ENCODE data around the gene CYTH4.
"Not testable (repeated sequence)": the region's sequence is repeated elsewhere in the genome, so short reads cannot be mapped to it uniquely, and the experiment has no call there.

Gene CYTH4

GRCh38 chr22:37310075-37310606 is 27.8 kb downstream of the CYTH4 start:
- DNase-seq (ENCODE audit: low spot score), result no peak

GRCh38 chr22:37310815-37311595 is 28.7 kb downstream of the CYTH4 start:
- DNase-seq (ENCODE audit: low spot score), result no peak

DNA sequence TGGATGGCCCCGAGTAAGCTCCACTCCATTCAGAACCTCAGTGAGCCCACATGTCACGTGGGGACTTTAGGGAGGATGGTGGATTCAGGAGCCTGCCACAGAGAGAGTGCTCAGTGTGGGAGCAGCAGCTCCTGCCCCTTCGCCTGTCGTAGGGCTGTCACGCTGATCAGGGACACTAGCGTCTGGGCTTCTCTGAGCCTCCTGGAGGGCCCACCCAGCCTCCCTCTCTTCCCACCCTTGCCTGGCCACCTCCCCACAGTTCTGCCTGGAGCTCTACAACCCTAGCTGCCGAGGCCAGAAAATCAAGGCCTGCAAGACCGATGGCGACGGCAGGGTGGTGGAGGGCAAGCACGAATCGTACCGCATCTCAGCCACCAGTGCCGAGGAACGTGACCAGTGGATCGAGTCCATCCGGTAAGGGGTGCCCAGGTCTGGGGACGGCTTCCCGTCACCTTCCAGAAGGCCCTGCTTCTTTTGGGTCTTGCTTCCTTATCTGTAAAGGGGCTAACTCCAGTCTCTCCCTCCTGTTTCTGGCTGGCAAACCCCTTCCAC is 29.5 kb downstream of the CYTH4 start:
- DNase-seq (ENCODE audit: low spot score), result no peak

- no peak for DNase-seq (ENCODE audit: low spot score)
These were observed 30.4 kb downstream of the CYTH4 start for GRCh38 chr22:37312549-37313183.

- no peak for DNase-seq (ENCODE audit: low spot score)
These were observed 31.3 kb downstream of the CYTH4 start for GRCh38 chr22:37313376-37314314.

DNA sequence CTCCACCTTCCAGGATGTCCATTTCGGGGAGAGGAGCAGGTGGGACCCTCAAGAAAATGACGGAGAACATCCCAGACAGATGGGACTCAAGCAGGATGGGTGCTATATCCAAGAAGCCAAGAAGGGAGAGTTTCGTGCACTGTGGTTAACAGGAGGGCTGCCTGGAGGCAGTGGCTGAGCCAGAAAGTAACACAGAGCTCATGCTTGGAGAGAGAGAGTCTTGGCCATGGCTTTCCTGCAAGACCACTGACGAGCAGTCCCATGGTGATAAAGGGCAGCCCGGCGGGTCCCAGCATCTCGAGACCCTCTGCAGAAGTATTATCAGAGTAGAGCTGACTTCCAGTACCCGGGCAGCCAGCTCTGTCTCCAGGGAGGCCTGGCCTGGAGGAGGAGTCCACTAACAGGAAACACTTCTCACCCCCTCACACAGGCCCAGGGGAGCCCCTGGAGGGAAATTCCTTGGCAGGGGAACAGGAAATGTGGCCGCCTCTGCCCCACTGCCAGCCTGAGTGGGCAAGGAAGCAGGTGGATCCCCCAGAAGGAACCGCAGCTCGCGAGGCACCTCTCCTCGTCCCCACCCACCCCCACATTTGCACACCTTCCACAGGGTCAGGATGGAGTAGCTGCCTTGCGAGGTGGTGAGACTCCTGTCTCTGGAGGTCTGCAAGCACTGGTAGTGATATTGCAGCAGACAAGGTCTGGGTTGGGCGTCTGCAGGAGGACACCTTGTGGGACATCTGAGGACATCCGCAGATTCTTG is 32.2 kb downstream of the CYTH4 start:
- DNase-seq (ENCODE audit: low spot score), result no peak

DNA sequence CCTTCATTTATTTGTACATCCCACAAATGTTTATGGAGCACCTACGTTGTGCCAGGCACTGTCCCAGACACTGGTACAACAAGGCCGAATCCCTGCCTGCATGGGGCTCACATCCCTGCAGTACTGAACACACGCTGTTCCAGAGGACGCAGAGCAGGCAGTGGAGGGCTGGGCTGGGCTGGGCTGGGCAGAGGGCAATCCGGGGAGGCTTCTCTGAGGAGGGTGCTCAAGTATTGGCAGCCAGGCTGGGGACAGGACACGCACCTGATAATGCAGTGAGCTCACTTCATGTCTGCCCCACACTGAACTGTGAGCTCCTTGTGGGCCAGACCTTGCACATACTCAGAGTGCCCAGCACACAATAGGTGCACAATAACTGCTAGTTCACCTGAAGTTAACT is 34.1 kb downstream of the CYTH4 start:
- DNase-seq (ENCODE audit: low spot score), result no peak

DNA sequence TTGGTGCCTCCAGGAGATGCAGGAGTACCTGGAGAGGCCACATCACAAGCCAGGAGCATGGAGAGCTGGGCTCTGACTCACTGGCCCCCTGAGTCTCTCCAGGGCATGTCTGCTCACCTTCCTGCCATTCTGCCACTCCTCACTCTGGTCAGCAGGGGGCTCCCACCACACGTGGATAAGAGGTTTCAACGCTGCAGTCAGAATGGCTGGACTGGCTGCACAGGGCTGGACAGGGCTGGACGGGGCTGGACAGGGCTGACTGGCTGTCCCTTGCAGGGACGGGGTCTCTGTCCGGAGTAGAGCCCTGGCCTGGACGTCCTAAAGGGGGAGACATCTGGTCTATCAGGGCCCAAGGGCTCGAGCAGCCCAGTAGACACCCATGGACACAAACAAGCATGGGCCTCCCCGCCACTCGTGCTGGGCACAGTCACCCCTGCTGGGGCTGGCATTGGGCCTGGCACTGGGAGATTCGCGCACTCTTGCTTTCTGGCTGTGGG is 34.6 kb downstream of the CYTH4 start:
- peak; percentile 95 for DNase-seq (ENCODE audit: low spot score)

DNA sequence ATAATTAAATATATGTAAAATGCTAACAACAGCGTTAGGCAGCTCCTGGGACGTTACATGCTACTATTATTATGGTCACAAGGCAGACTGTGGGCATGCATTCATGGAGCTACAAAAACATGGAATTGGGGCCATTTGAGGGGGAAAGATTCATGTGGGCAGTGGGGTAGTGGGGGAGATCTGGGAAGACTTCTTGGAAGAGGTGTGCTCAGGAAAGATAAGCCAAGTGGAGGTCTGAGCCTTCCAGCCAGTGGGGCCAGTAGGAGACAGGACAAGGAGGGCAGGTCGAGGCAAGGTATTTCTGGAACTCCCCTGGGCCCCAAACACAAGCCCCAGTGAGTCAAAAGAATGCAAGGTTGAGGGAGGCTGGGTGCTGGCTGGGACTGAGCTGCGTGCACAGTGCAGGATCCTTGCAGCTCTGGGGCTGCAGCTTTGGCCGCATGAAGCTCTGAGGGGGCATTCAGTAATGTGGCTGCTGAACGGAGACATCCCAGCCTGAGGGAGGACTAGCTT is 35.4 kb downstream of the CYTH4 start:
- no peak for DNase-seq (ENCODE audit: low spot score)

GRCh38 chr22:37318364-37319109 is 36.2 kb downstream of the CYTH4 start:
- no peak for DNase-seq (ENCODE audit: low spot score)

DNA sequence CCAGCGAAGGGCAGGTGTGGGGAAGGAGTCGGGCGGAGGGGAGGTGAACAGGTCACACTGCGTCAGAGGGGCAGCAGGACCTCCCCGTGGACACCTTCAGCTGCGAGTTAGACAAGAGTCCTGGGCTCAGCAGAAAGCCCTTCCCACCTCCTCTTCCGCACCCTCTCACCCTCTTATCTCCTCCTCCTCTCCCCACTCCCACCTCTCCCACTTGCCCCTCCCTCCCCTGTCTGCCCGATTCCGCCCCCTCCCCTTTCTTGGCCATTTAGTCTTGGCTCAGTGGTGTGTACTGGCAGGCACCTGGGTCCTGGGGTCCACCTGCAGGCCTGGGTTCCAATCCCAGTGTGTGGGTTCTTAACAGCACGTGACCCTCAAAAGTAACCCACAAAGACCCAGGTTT is 37.2 kb downstream of the CYTH4 start:
- DNase-seq (ENCODE audit: low spot score), result no peak

DNA sequence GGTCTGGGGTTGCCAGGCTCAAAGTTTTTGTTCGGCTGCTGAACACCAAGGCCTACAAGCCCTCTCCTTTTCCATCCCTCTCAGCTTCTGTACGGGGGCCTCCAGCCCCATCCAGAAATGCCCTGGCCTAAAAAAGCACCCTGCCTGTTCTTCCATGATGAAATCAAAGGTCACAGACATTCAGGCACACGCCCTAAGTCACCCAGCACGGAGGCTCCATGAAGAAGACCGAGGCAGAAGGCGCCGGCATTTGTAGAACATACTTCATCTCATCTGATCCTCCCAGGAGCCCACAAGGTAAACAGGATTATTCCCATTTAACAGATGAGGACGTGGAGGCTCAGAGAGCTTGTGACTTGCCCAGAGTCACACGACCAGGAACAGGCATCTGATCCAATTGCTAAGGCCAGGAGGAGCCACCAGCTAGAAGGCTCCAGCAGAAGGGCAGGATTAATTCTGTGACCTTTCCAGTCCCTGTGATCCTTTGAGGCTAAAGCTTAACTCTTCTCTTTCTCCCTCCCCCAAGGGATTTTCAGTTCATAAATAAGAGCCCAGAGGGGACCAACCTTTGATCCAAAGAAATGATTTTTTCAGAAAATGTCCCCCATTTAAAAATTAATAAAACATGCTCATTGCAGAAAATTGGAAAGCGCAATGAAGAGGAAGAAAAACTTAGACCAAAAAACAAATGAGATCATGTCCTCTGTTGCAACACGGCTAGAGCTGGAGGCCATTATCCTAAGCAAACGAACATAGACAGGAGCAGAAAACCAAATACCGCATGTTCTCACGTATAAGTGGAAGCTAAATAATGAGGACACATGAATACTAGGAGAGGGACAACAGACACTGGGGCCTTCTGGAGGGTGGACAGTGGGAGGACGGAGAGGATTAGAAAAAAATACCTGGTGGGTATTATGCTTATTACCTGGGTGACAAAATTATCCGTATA is 38.7 kb downstream of the CYTH4 start:
- no peak for DNase-seq (ENCODE audit: low spot score)

DNA sequence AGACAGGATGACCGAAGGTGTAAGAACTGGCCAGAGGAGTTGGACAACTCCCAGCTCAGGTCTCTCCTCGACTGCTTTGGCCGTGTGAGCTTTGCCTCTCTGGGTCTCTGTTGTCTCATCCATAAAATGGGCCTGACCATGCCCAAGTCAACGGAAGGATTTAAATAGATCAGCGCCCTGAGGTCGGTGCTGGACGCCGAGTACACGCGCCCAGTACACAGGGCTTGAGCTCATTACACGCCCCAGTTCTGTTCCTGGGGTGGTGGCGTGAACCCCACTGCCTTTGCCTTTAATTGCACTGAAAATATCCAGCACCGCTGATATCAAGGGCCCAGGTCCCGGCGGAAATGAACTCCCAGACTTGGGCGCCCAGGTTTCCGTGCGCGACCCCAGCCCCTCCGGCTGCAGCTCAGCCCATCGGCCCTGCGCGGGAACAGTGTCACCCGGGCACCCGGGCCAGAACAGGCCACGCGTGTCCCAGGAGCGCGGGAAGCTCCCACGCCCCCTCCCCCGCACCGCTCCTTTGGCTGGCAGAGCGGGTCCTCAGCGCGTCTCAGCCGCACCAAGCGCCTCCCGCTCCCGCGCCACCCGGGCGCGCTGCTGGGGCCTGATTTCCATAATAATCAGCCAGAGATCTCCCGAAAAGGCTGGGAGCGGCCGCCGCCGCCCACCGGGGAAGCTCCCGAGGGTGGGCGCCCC is 42.2 kb downstream of the CYTH4 start:
- DNase-seq (ENCODE audit: low spot score), result no peak

DNA sequence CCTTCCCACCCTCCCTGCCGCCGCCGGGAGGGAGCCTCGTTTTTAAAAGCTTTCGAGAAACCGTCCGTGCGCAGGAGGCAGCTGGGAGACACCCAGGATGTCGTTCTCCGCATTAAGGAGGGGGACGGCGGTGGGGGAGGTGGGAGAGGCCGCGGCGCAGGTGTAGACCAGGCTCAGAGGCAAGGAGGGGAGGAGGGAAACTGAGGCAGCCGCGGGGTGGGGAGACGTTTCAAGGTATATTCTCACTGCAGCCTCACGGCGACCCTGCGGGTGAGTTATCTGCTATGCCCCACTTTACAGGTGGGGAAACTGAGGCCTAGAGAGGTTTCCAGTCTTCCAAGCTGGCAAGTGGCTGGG is 42.7 kb downstream of the CYTH4 start:
- DNase-seq (ENCODE audit: low spot score), result no peak

- DNase-seq (ENCODE audit: low spot score), result no peak
These were observed 44.4 kb downstream of the CYTH4 start for GRCh38 chr22:37326726-37327125.

- DNase-seq (ENCODE audit: low spot score), result peak; percentile 50
These were observed 45.7 kb downstream of the CYTH4 start for GRCh38 chr22:37328017-37328416.

DNA sequence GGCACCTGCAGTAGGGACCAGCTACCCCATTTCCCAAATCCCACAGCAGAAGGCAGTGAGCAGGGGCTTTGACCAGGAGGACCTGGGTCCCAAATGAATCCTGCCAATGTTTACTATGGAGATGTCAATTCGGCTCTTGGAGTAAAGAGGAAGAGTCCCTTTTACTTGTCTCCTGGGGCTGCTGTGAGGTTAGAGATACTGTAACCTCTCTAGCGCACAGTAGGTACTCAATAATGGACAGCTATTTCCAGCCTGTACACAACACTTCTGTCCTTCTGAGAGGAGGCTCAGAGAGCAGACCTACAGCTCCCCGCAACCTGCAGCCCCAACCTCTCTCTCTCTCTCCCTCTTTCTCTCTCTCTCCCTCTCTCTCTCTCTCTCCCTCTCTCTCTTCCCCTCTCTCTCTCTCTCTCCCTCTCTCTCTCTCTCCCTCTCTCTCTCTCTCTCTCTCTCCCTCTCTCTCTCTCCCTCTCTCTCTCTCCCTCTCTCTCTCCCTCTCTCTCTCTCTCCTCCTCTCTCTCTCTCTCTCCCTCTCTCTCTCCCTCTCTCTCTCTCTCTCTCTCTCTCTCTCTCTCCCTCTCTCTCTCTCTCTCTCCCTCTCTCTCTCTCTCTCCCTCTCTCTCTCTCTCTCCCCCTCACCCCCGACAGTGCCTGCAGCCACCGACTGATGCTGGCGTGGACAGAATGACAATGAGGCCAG is 46.4 kb downstream of the CYTH4 start:
- DNase-seq (ENCODE audit: low spot score), result not testable (repeated sequence)

All from COLO829 (cell line).